HG02678 (cell line): ENCODE measurements around the gene FRMPD2.

Source experiments
- ATAC-seq: cut with Tn5 transposase; IDR thresholded peaks from one replicate; pipeline ENCODE4 v1.9.1; 2021; ENCODE audit warnings: mild to moderate bottlenecking, moderate library complexity; ENCODE audit not compliant: unreplicated experiment

FRMPD2 gene, protein sequence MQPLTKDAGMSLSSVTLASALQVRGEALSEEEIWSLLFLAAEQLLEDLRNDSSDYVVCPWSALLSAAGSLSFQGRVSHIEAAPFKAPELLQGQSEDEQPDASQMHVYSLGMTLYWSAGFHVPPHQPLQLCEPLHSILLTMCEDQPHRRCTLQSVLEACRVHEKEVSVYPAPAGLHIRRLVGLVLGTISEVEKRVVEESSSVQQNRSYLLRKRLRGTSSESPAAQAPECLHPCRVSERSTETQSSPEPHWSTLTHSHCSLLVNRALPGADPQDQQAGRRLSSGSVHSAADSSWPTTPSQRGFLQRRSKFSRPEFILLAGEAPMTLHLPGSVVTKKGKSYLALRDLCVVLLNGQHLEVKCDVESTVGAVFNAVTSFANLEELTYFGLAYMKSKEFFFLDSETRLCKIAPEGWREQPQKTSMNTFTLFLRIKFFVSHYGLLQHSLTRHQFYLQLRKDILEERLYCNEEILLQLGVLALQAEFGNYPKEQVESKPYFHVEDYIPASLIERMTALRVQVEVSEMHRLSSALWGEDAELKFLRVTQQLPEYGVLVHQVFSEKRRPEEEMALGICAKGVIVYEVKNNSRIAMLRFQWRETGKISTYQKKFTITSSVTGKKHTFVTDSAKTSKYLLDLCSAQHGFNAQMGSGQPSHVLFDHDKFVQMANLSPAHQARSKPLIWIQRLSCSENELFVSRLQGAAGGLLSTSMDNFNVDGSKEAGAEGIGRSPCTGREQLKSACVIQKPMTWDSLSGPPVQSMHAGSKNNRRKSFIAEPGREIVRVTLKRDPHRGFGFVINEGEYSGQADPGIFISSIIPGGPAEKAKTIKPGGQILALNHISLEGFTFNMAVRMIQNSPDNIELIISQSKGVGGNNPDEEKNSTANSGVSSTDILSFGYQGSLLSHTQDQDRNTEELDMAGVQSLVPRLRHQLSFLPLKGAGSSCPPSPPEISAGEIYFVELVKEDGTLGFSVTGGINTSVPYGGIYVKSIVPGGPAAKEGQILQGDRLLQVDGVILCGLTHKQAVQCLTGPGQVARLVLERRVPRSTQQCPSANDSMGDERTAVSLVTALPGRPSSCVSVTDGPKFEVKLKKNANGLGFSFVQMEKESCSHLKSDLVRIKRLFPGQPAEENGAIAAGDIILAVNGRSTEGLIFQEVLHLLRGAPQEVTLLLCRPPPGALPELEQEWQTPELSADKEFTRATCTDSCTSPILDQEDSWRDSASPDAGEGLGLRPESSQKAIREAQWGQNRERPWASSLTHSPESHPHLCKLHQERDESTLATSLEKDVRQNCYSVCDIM (N-terminal part only)

GRCh38 chr10:48274636-48275035 lies at the start of gene FRMPD2:
FRMPD2 (minus strand) TSS chr10:48274696; CDS start chr10:48274567, 129 bp downstream.
- no peak for ATAC-seq

DNA sequence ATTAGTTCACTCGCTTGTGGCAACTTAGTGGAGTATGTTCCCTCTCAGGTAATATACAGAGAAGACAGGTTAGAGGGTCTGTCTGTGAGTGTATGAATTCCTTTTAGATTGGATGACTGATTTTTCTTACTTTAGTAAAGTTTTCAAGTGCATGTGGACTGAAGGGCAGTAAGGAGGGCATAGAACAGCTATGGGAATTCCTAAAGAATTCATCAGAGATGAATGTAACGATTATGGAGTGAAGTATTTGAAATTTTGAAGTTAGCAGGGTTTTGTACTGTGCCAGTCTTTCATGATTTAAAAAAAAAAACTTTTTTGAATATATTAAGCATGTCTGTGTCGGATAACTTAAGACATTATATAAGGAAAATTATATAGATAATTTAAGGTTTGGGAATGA lies 47.5 kb upstream of the FRMPD2 start:
- ATAC-seq, result no peak

DNA sequence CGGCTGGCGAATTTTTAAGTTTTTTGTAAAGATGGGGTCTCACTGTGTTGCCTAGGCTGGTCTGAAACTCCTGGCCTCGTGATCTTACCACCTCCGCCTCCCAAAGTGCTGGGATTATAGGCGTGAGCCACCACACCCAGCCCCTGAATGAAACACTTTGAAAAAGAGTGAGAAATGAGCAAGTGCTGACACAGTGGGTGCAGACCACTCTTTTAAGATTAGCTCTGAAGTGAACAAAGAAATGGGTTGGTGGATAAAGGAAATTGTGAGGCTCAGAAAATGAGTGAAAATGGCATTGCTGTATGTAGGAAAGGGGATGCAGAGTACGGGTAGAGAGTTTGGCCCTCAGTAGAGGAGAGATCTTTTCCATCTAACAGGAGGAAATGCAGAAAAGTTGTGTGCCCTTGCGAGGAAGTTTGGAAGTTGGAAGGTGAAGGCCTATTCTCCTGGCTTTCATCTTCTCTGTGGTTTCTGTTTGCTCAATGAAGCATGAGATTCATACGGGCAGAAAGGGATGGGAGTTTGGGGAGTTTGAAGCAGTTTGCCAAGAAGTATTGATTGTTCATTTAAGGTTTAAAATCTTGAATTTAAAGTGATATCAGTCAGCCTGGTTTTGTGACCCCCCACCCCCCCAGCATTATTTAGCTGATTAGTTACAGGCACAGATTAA lies 43.0 kb upstream of the FRMPD2 start:
- no peak for ATAC-seq

DNA sequence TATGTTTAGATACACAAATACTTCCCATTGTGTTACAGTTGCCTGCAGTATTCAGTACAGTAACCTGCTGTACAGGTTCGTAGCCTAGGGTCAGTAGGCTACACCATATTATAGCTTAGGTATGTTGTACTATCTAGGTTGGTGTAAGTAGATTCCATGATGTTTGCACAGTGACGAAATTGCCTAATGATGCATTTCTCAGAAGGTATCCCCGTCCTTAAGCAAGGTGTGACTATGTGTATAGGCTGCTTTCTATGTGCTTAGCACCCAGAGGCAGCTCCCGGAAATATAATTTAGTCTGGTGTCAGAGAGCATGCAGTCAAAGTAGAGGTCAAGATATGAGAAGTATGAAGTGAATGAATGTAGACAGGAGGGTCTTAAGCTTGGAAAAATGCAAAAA lies 41.7 kb upstream of the FRMPD2 start:
- ATAC-seq, result no peak

GRCh38 chr10:48314107-48314506 lies 39.6 kb upstream of the FRMPD2 start:
- ATAC-seq, result no peak

DNA sequence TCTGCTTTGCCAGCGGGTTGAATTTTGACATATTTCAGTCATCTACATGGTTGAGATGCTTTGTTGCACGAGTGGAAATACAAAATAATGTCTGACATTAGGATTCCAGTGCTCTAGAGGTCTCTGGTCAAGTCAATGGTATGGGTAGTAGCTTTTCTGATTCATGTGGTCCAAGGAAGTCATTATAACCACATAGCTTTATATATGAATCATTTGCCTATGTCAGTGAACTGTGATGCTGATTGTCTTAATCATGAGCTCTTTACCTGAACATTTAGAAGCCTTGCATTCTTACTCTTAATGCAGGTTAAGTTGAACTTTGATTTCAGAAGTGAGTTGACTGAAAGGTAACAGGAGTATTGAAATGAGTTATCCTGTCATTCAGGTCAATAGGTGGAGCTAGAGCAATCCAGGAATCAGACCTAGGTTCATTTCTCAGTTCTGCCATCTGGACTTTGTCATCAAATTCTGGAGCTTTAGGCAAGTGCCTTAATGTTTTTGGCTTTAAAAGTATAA lies 35.3 kb upstream of the FRMPD2 start:
- no peak for ATAC-seq

- no peak for ATAC-seq
These were observed 33.2 kb upstream of the FRMPD2 start for GRCh38 chr10:48307711-48308018.

GRCh38 chr10:48306870-48307710 lies 32.6 kb upstream of the FRMPD2 start:
- ATAC-seq, result peak; percentile 39

GRCh38 chr10:48306265-48306869 lies 31.9 kb upstream of the FRMPD2 start, which contains the start of gene MAPK8:
MAPK8 (plus strand) TSS chr10:48306677; CDS start chr10:48401661, 94,984 bp downstream.
- ATAC-seq, result peak; percentile 85

DNA sequence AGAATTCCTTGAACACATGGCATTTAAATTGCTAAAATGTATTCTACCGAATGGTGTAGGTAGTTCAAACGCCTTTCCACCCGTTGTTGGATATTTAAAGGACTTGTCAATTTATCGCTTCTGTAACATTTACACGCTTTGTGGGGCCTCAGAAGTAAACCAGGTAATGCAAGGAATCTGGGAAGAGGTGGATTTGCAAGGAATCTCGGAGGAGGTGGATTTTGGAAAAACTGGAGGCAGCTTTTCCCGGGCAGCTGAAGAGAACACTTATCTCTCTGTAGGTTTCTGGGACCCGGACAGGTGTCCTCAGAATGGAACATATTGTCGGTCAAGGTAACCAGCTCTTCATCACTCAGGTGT lies 31.4 kb upstream of the FRMPD2 start:
- ATAC-seq, result no peak

DNA sequence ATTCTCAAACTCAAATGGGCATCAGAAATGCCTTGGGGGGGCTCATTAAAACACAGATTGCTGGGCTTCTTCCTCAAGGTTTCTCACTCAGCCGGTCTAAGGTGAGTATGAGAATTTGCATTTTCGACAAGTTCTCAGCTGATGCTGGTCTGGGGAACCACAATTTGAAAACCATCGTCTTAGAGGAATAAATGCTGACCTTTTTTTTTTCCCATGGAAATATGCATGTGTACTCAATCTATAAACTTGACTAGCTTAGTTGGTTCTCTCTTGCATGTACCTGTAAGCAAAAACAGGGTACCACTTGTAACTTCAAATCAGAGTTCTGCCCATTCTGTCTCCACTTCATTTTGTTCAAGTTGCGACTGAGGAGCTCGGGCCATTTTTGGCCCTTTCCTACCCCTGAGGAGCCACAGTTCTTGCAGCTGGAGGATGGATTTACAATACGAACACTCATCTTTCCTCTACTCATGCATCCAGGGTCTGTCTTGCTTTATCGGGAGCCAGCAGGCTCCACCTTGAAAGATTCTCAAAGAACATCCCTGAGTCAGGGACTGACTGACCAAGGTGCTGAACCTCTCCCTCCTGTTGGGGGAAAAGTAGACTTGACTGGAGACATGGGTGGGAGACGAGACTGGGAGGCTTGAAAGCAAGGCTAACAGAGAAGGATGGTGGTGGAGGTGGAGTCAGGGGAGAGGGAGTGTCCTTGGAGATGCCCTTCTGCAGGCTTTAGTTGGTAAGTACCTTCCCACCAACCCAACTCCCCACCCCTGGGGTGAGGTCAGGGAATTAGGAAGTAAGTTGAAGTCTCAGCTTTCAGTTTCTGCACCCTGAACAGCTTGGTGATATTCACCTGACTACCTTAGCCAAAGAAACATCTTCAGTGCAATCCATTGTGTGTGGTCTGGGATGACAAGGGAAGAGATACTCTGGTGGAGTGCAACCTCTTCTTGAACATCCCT lies 28.3 kb upstream of the FRMPD2 start:
- no peak for ATAC-seq

- no peak for ATAC-seq
These were observed 26.1 kb upstream of the FRMPD2 start for GRCh38 chr10:48300556-48300955.

DNA sequence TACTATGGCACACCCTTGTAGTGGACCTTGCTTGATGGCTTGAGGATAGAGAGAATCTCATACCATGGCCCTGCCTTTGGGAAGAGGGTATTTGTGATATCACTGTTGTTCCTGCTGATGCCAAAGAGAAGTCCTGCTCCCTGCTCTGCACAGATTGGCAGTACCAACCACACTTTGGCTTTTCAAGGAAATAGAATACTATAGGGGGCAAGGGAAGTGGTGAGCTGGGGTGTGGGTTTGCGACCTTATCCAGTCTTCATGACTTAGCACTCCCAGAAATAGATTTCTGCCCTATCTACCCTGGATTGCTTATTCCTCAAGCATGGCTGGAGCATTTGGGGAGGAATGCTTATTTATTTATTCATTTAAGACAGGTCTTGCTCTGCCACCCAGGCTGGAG lies 25.2 kb upstream of the FRMPD2 start:
- no peak for ATAC-seq

- no peak for ATAC-seq
These were observed 24.6 kb upstream of the FRMPD2 start for GRCh38 chr10:48299066-48299465.

DNA sequence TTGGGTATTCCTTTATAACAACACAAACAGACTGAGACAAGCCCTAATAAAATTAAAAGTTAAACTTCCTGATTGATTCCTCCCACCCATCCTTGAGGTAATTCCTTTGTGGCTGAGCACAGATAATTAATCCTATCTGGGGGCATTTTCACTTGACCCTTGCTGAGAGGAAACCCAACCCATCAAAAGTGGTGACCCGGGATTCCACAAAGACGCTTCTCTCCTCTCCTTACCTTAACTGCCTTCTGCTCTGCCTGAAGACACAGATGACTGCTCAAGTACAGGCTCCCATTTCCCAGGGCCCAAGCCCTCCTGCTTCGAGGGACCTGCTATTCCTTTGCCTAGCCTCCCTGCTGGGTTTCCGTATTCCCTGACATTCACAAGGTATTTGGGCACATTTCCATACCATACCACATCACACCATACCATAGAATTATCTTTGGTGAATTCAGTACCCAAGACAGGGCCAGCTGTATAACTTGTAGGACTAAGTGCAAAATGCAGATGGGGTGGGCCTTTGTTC lies 22.1 kb upstream of the FRMPD2 start:
- no peak for ATAC-seq

- ATAC-seq, result no peak
These were observed 19.9 kb upstream of the FRMPD2 start for GRCh38 chr10:48294431-48294830.

DNA sequence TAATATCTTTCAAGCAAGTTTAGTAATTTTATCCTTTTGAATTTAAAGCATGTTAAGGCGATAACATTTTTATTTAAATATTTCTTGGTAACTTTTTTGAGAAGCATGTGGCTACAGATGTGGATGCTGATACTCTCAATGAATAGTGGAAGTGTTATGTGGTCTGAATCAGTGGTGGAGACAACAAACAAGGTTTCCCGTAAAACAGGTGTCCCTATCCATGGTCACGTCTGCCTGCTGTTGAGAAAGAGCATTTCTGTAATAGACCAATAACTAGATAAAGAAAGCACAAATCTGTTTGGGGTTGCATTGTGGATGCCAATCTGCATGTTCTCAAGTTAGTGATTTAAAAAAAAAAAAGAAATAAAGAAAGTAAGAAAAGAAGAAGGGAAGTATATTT lies 18.1 kb upstream of the FRMPD2 start:
- ATAC-seq, result no peak

- no peak for ATAC-seq
These were observed 16.7 kb upstream of the FRMPD2 start for GRCh38 chr10:48291190-48291589.
